IPS-18a (cell line): ENCODE measurements around the gene MCHR1.

Experiments
- H3K27ac ChIP-seq: one replicate; pipeline ENCODE4 v1.5.1; 2013; ENCODE audit warnings: low read length
- H3K27me3 ChIP-seq: one replicate; pipeline ENCODE4 v1.6.1; 2013; ENCODE audit warnings: mild to moderate bottlenecking, low read length; ENCODE audit not compliant: control insufficient read depth, insufficient read depth
- H3K36me3 ChIP-seq: one replicate; pipeline ENCODE4 v1.6.1; 2013; ENCODE audit warnings: low read depth, low read length; ENCODE audit not compliant: control insufficient read depth
- H3K4me1 ChIP-seq: one replicate; pipeline ENCODE4 v1.6.1; 2013; ENCODE audit warnings: low read depth, low read length; ENCODE audit not compliant: control insufficient read depth
- H3K4me3 ChIP-seq: one replicate; pipeline ENCODE4 v1.5.1; 2013; ENCODE audit warnings: low read length
- H3K9ac ChIP-seq: one replicate; pipeline ENCODE4 v1.6.1; 2013; ENCODE audit warnings: mild to moderate bottlenecking, low read length, moderate library complexity
- H3K9me3 ChIP-seq: one replicate; pipeline ENCODE4 v1.6.1; 2013; ENCODE audit warnings: low read depth, low read length; ENCODE audit not compliant: control insufficient read depth

The MCHR1 gene

DNA sequence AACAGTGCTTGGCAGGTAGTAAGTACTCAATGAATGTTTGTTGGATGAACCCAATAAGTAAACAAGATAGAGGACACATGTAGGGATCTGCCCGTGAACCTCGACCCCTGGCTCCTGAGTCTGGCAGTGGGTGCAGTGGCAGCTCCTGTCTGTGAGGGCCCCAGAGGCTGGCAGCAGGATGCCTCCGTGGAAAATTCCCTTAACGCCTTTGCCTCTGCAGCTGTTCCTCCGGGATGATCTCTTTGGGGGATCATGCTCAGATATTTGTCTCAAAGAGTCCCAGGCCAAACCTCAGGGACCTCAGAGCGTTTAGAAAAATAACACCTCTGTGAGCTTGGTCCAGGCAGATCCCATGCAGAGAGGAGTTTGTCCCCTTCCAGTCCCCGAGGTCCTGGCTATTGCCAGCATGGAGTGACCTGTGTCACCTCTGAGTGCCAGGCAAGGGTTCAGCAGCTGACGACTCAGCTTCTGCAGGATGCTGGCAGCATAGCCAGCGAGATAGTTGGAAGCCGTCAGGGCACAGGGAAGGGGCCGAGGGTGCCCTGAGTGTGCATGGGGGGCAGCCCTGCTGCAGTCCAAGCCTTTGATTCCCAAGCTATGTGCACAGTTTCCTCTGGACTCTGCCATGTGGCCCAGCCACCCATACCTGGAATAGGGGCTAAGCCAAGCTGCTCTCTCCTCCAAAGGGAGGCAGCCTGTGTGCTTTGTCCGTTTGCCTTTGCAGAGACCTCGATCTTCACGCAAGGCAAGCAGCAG, 613 bp upstream of the MCHR1 start:
- H3K27me3 ChIP-seq = peaks cover 10% of the 10 kb centered on the region
- H3K36me3 ChIP-seq = no peaks in the 10 kb centered on the region
- no peak overlapping the region for H3K9ac ChIP-seq
- no peak overlapping the region for H3K27ac ChIP-seq
- H3K4me3 ChIP-seq = peak overlapping the region; percentile 51
- H3K4me1 ChIP-seq = peaks cover 25% of the 10 kb centered on the region
- no peaks in the 10 kb centered on the region for H3K9me3 ChIP-seq

DNA sequence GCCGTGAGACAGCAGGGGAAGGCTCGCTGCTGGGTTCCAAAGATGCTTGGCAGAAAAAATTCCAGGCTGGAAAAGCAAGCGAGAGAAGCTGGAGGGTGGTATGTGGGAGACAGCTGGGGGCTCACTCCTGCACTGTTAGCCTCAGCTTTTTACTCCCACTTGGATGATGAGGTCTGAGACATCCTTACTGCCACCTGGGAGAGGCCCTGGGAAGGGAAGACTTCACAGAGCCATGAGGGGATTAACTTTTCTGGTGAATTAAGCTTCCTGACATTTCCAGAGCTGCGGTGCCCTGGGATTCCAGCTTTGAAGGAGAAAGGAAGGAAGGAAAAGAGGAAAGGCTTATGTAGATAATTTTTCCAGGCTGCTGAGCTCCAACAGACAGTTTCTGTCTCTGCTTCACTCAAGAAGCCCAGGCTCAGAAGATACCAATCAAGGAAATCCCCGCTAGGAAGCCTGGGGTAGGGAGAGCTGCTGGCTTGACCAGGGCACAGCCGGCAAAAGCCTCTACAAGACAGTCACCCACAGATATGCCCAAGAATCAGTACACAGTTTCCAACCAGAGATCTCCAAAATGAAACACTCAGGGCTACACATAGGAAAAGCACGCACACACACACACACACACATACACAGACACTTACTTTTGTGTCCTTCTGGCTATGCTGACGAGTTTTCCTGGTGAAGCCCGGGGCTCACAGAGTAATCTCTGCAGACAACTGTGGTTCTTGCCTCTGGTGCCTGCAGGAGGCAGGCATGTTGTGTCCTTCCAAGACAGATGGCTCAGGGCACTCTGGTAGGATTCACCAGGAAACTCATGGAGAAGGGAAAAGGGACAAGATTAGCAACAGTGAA, 907 bp downstream of the MCHR1 start:
- Histone ChIP-seq H3K9ac (no peak overlapping the region), H3K36me3 (no peaks in the 10 kb centered on the region), H3K27me3 (peaks cover 10% of the 10 kb centered on the region), H3K27ac (no peak overlapping the region), H3K9me3 (no peaks in the 10 kb centered on the region), H3K4me3 (peak overlapping the region; percentile 51), H3K4me1 (peaks cover 32% of the 10 kb centered on the region)

DNA sequence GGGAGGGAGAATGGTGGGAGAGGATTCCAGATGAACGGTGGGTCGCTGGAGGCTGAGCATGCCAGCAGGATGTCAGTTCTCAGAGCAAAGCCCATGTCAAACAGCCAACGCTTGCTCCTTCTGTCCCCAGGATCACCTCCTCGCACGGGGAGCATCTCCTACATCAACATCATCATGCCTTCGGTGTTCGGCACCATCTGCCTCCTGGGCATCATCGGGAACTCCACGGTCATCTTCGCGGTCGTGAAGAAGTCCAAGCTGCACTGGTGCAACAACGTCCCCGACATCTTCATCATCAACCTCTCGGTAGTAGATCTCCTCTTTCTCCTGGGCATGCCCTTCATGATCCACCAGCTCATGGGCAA, 1.5 kb downstream of the MCHR1 start:
- Histone ChIP-seq H3K27me3 (peaks cover 10% of the 10 kb centered on the region), H3K4me3 (no peak overlapping the region), H3K36me3 (no peaks in the 10 kb centered on the region), H3K4me1 (peaks cover 34% of the 10 kb centered on the region), H3K27ac (no peak overlapping the region), H3K9me3 (no peaks in the 10 kb centered on the region), H3K9ac (no peak overlapping the region)

DNA sequence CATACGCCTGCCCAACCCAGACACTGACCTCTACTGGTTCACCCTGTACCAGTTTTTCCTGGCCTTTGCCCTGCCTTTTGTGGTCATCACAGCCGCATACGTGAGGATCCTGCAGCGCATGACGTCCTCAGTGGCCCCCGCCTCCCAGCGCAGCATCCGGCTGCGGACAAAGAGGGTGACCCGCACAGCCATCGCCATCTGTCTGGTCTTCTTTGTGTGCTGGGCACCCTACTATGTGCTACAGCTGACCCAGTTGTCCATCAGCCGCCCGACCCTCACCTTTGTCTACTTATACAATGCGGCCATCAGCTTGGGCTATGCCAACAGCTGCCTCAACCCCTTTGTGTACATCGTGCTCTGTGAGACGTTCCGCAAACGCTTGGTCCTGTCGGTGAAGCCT, 2.2 kb downstream of the MCHR1 start:
- Histone ChIP-seq H3K4me3 (no peak overlapping the region), H3K27ac (no peak overlapping the region), H3K9me3 (no peaks in the 10 kb centered on the region), H3K36me3 (no peaks in the 10 kb centered on the region), H3K4me1 (peaks cover 34% of the 10 kb centered on the region), H3K9ac (no peak overlapping the region), H3K27me3 (peaks cover 10% of the 10 kb centered on the region)

DNA sequence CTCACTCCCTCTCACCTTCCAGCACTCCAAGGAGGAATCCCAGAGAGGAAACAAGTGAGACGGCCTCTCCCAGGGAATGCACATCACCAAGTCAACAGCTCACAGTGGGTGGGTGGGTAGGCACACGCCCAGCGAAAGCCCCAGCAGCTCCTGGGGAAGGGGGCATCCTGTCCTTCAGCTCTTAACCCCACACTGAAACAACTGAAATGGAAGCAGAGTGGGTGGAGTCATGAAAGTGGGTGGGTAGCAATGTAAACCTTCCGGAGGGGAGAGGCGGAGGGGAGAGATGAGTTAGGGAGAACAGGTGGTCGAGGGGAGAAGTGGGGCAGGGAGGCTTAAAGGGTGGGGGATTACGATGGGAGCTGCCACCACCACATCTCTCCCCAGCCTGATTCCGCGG, 5.4 kb downstream of the MCHR1 start:
- Histone ChIP-seq H3K27ac (peak overlapping the region; percentile 10), H3K27me3 (no peaks in the 10 kb centered on the region), H3K4me1 (peaks cover 32% of the 10 kb centered on the region), H3K4me3 (peak overlapping the region; percentile 53), H3K36me3 (no peaks in the 10 kb centered on the region), H3K9me3 (no peaks in the 10 kb centered on the region), H3K9ac (no peak overlapping the region)

DNA sequence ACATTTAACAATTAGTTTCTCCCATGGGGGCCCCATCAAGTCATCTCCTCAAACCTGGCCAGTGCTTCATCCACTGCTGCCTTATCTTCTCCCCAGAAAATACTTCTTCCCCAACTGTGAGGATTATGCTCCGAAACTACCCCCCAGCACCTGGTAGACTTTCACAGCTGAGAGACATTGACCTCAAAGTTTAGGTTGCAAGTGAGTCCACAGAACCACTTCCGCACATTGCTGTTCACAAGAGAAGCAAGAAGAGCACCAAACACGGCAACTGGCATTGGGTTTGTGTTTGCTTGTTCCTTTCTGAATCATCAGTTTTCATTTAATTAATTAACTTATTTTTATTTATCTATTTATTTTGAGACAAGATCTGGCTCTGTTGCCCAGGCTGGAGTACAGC, 6.1 kb downstream of the MCHR1 start:
- no peak overlapping the region for H3K27ac ChIP-seq
- peak overlapping the region; percentile 53 for H3K4me3 ChIP-seq
- no peaks in the 10 kb centered on the region for H3K9me3 ChIP-seq

DNA sequence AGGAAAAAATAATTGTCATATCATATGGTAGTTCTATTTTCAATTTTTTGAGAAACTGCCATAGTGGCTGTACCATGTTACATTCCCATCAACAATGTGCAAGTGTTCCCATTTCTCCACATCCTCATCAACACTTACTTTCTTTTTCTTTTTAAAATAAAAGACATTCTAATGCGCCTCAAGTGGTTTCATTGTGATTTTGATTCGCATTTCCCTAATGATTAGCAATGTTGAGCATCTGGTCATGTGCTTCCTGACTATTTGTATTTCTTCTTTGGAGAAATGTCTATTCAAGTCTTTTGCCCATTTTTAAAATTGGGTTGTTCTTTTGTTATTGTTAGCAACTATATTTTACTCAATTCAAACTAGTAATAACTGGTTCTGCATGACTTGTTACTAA, 8.4 kb downstream of the MCHR1 start:
- H3K36me3 ChIP-seq = no peaks in the 10 kb centered on the region
- no peaks in the 10 kb centered on the region for H3K27me3 ChIP-seq
- H3K9ac ChIP-seq = no peak overlapping the region
- peak overlapping the region; percentile 23 for H3K4me3 ChIP-seq
- peaks cover 25% of the 10 kb centered on the region for H3K4me1 ChIP-seq
- peak overlapping the region; percentile 30 for H3K27ac ChIP-seq
- H3K9me3 ChIP-seq = no peaks in the 10 kb centered on the region

More for the DNA sequence above, 6.1 kb downstream of the MCHR1 start:
- H3K9ac ChIP-seq = no peak overlapping the region
- no peaks in the 10 kb centered on the region for H3K36me3 ChIP-seq
- H3K4me1 ChIP-seq = peaks cover 30% of the 10 kb centered on the region
- no peaks in the 10 kb centered on the region for H3K27me3 ChIP-seq

DNA sequence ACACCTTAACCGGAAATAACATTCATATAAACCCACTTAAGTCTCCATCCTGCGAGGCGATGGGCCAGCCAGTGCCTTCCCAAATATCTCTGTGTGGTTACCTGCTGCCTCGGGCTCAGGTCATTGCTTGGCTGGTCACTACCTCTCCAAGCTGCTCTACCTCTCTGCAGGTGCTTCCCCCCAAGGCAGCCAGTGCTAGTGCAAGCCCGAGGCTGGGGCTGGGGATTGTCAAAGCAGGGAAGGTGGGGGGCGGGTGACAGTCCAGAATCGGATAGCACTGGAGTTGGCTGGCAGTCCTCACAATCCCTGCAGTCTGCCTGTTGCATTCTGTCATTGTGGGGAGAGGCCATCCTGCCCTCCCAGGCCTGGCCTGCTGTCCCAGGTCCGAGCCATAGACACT, 11.1 kb downstream of the MCHR1 start:
- peaks cover 14% of the 10 kb centered on the region for H3K4me1 ChIP-seq
- H3K9ac ChIP-seq = no peak overlapping the region
- no peaks in the 10 kb centered on the region for H3K27me3 ChIP-seq
- no peak overlapping the region for H3K27ac ChIP-seq
- no peak overlapping the region for H3K4me3 ChIP-seq
- no peaks in the 10 kb centered on the region for H3K36me3 ChIP-seq
- H3K9me3 ChIP-seq = no peaks in the 10 kb centered on the region

DNA sequence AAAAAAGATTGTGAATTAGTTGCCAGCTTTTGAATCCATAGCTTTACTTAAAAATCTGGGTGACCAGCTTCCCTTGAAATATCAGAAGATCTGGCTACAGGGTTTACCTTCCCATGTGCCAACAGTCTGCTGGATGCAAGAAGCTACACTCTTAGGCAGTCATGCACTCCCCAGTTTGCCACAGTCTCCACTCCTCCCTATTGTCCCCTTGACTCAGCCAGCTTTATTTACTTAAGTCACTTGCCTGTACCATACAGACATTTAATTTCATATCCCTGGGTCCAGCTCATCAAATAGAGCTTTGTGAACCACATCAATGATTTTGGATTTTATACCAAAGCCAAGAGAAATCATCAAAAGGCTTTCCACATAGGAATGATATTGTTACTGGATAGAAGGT, 12.2 kb downstream of the MCHR1 start:
- Histone ChIP-seq H3K27me3 (no peaks in the 10 kb centered on the region), H3K27ac (no peak overlapping the region), H3K4me1 (peaks cover 14% of the 10 kb centered on the region), H3K9me3 (no peaks in the 10 kb centered on the region), H3K9ac (no peak overlapping the region), H3K4me3 (no peak overlapping the region), H3K36me3 (no peaks in the 10 kb centered on the region)

DNA sequence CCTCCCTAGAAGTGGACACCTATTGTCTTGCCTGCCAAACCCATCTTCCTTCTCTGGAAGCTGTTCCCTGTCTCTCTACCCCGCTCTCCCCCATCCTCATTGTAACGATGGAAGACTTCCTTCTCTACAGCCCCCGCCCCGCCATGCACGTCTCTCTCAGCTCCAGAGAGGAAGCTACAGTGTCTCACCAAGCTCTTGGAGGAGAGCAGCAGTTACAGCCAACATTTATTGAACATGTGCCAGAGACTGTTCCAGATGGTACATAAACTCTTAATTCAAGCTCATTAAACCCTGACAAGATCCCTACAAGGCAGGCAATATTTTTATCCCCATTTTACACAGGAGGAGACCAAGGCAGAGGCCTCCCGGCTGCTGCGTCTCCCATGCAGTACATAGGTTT, 15.1 kb downstream of the MCHR1 start:
- peaks cover 5% of the 10 kb centered on the region for H3K4me1 ChIP-seq

DNA sequence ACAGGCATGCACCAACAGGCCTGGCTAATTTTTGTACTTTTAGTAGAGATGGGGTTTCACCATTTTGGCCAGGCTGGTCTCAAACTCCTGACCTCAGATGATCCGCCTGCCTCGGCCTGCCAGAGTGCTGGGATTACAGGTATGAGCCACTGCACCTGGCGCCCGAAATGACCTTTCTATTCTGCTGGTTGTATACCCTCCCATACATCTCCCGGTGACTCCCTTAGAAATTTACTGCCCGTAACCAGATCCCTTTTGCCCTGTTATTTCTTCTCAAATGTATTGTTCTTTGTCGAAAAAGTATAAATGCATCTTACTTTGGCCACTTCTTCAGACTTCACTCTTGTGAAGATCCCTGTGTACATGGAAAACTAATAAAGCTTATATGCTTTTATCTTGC, 22.0 kb downstream of the MCHR1 start:
- Histone ChIP-seq H3K4me1 (peaks cover 5% of the 10 kb centered on the region), H3K4me3 (no peak overlapping the region), H3K36me3 (no peaks in the 10 kb centered on the region), H3K27ac (no peak overlapping the region), H3K9me3 (no peaks in the 10 kb centered on the region), H3K9ac (no peak overlapping the region), H3K27me3 (no peaks in the 10 kb centered on the region)

More for the DNA sequence above, 15.1 kb downstream of the MCHR1 start:
- Histone ChIP-seq H3K36me3 (no peaks in the 10 kb centered on the region), H3K4me3 (no peak overlapping the region), H3K9me3 (no peaks in the 10 kb centered on the region), H3K27me3 (no peaks in the 10 kb centered on the region), H3K27ac (no peak overlapping the region), H3K9ac (no peak overlapping the region)
